SKM-1 (cell line): Measurements from ENCODE around the gene CCDC86.

ENCODE experiments used
- DNase-seq: peaks from one replicate; lab custom pipeline; 2025; ENCODE audit not compliant: unreplicated experiment; lab: John Stamatoyannopoulos, UW

The CCDC86 gene

GRCh38 chr11:60868682-60869450 lies 27.0 kb downstream of the CCDC86 start:
- DNase-seq = no peak

- DNase-seq = no peak
Observed at GRCh38 chr11:60869451-60869825, 27.5 kb downstream of the CCDC86 start.

GRCh38 chr11:60870276-60870675 lies 28.4 kb downstream of the CCDC86 start:
- DNase-seq = no peak

- DNase-seq = no peak
Observed at GRCh38 chr11:60870733-60871377, 28.9 kb downstream of the CCDC86 start.

- DNase-seq = no peak
Observed at GRCh38 chr11:60871378-60872061, 29.6 kb downstream of the CCDC86 start.

- peak; percentile 41 for DNase-seq
Observed at GRCh38 chr11:60872124-60872960, 30.4 kb downstream of the CCDC86 start.

- DNase-seq = no peak
Observed at GRCh38 chr11:60872961-60873524, 31.1 kb downstream of the CCDC86 start.

GRCh38 chr11:60873533-60873932 lies 31.6 kb downstream of the CCDC86 start:
- DNase-seq = no peak

- DNase-seq = no peak
Observed at GRCh38 chr11:60874421-60875365, 32.8 kb downstream of the CCDC86 start.

- no peak for DNase-seq
Observed at GRCh38 chr11:60875366-60876167, 33.7 kb downstream of the CCDC86 start.

GRCh38 chr11:60876168-60876485 lies 34.2 kb downstream of the CCDC86 start:
- no peak for DNase-seq

- DNase-seq = no peak
Observed at GRCh38 chr11:60878245-60879101, 36.6 kb downstream of the CCDC86 start.

- DNase-seq = no peak
Observed at GRCh38 chr11:60879104-60879503, 37.2 kb downstream of the CCDC86 start.

GRCh38 chr11:60879971-60880588 lies 38.2 kb downstream of the CCDC86 start:
- no peak for DNase-seq

- DNase-seq = no peak
Observed at GRCh38 chr11:60880643-60881282, 38.9 kb downstream of the CCDC86 start.

GRCh38 chr11:60887556-60887955 lies 45.6 kb downstream of the CCDC86 start:
- peak; percentile 53 for DNase-seq

- no peak for DNase-seq
Observed at GRCh38 chr11:60889869-60890311, 48.0 kb downstream of the CCDC86 start.
